ENCODE measurements around the gene MYO5C.

The MYO5C gene

DNA sequence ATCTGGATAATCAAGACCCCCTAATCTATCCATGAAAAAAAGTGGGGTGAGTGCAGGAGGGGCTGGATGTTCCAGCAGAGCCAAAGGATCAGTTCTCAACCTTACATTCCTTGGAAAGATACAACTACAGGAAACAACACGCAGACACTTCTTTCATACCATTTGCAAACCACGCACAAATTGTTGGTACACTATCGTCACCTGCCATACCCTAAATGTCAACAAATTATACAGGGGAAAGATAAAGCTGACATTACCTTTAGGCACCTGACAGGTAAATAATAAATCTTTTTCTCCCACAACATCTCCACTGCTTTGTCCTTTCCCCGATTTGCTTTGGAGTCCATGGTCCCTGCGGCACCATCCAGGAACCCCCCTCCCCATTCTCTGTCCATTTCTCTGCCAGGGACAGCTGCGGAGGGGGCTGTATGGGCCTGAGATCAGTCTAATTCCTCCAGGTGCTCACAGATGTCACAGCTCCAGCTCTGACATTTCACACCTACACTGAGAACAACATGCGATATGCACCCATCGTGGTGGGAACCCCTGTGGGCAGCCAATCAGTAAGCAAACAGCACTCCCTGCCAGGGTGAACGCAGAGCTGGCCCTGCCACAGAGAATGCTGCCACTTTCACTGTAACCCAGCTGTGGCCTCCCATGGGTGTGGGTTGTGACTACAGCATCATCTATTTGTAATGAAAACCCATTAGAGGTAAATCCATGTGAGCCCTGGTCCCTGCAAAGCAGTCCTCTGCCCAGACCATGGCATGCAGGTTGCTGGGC, 145.4 kb downstream of the MYO5C start:
- TF ChIP-seq, protein P1, sequence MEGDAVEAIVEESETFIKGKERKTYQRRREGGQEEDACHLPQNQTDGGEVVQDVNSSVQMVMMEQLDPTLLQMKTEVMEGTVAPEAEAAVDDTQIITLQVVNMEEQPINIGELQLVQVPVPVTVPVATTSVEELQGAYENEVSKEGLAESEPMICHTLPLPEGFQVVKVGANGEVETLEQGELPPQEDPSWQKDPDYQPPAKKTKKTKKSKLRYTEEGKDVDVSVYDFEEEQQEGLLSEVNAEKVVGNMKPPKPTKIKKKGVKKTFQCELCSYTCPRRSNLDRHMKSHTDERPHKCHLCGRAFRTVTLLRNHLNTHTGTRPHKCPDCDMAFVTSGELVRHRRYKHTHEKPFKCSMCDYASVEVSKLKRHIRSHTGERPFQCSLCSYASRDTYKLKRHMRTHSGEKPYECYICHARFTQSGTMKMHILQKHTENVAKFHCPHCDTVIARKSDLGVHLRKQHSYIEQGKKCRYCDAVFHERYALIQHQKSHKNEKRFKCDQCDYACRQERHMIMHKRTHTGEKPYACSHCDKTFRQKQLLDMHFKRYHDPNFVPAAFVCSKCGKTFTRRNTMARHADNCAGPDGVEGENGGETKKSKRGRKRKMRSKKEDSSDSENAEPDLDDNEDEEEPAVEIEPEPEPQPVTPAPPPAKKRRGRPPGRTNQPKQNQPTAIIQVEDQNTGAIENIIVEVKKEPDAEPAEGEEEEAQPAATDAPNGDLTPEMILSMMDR (IDR thresholded peaks at IDR 0.05; ENCODE audit: poor library complexity, severe bottlenecking) = no peak
- peak; percentile 42 for DNase-seq (ENCODE audit: low spot score)
- Histone ChIP-seq H3K36me3 (ENCODE audit: low read depth) (peaks cover 42% of the 10 kb centered on the region), H3K27ac (ENCODE audit: poor library complexity, severe bottlenecking) (no peak overlapping the region), H3K27me3 (ENCODE audit: insufficient read depth, poor library complexity, severe bottlenecking) (no peaks in the 10 kb centered on the region), H3K4me3 (ENCODE audit: severe bottlenecking) (no peak overlapping the region), H3K9me3 (ENCODE audit: severe bottlenecking) (no peaks in the 10 kb centered on the region), H3K4me1 (ENCODE audit: insufficient read depth, poor library complexity, severe bottlenecking) (no peaks in the 10 kb centered on the region)
- no peak for ATAC-seq (ENCODE audit: low read depth)

DNA sequence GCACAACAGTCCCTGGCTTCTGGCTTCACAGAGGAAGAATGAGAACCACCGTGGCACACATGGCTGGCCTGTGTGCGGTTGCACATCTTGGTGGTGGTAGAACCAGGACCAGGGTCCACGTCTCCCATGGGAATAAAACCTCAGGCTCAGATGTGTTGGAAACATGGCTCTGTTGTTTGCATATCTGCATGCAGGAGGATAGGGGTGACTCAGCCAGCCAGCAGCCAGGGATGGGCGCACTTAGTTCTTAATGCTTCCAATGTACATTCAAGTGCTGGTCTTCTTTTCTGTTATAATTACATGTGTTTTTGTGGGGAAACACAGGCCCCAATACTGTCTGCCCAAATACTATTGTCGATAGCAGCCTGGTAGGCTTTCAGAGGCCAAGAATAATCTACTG, 147.2 kb downstream of the MYO5C start:
- Histone ChIP-seq H3K9me3 (ENCODE audit: severe bottlenecking) (no peaks in the 10 kb centered on the region), H3K4me3 (ENCODE audit: severe bottlenecking) (no peak overlapping the region), H3K27me3 (ENCODE audit: insufficient read depth, poor library complexity, severe bottlenecking) (no peaks in the 10 kb centered on the region), H3K27ac (ENCODE audit: poor library complexity, severe bottlenecking) (no peak overlapping the region), H3K4me1 (ENCODE audit: insufficient read depth, poor library complexity, severe bottlenecking) (peaks cover 15% of the 10 kb centered on the region), H3K36me3 (ENCODE audit: low read depth) (peaks cover 52% of the 10 kb centered on the region)
- ATAC-seq (ENCODE audit: low read depth) (no peak), DNase-seq (ENCODE audit: low spot score) (peak; percentile 27)
- TF ChIP-seq, protein P1 (IDR thresholded peaks at IDR 0.05; ENCODE audit: poor library complexity, severe bottlenecking) = no peak

DNA sequence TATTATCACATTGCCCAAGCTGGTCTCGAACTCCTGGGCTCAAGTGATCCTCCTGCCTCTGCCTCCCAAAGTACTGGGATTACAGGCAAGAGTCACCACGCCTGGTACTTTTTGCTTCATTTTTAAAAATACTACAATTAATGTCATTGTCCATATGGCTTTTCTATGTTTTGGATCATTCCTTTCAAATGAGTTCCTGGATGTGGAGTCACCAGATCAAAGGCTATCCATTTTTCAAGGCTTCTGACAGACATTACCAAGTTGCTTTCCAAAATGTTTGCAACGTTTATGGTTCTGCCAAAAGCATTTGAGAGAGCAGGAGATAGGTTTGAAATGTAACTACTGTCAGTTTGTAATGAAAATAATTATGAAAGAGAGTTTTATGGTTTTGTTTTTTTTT, 148.8 kb downstream of the MYO5C start:
- ATAC-seq (ENCODE audit: low read depth) = no peak
- Histone ChIP-seq H3K4me1 (ENCODE audit: insufficient read depth, poor library complexity, severe bottlenecking) (peaks cover 16% of the 10 kb centered on the region), H3K9me3 (ENCODE audit: severe bottlenecking) (no peaks in the 10 kb centered on the region), H3K36me3 (ENCODE audit: low read depth) (peaks cover 41% of the 10 kb centered on the region), H3K27ac (ENCODE audit: poor library complexity, severe bottlenecking) (no peak overlapping the region), H3K27me3 (ENCODE audit: insufficient read depth, poor library complexity, severe bottlenecking) (no peaks in the 10 kb centered on the region), H3K4me3 (ENCODE audit: severe bottlenecking) (no peak overlapping the region)
- no peak for DNase-seq (ENCODE audit: low spot score)
- TF ChIP-seq, protein P1 (IDR thresholded peaks at IDR 0.05; ENCODE audit: poor library complexity, severe bottlenecking) = no peak

DNA sequence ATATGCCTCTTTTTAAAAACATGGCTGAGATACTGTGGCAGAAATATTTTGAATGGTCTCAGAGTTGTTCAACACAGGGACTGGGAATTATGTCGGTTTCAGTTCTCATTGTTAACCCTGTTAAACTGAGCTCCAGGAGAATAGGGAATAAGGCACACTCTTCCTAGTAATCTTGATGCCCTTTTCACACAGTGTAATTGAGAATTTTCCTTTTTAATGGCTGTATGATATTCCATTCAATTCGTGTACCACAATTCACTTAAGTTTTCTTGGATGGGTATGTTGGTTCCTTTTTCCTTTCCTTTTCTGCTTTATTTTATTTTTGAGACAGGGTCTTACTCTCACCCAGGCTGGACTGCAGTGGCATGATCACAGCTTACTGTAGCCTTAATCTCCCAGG, 149.3 kb downstream of the MYO5C start:
- ATAC-seq (ENCODE audit: low read depth) (no peak), DNase-seq (ENCODE audit: low spot score) (no peak)
- Histone ChIP-seq H3K4me1 (ENCODE audit: insufficient read depth, poor library complexity, severe bottlenecking) (peaks cover 16% of the 10 kb centered on the region), H3K9me3 (ENCODE audit: severe bottlenecking) (no peaks in the 10 kb centered on the region), H3K27ac (ENCODE audit: poor library complexity, severe bottlenecking) (no peak overlapping the region), H3K27me3 (ENCODE audit: insufficient read depth, poor library complexity, severe bottlenecking) (no peaks in the 10 kb centered on the region), H3K36me3 (ENCODE audit: low read depth) (peaks cover 36% of the 10 kb centered on the region), H3K4me3 (ENCODE audit: severe bottlenecking) (no peak overlapping the region)
- TF ChIP-seq, protein P1 (IDR thresholded peaks at IDR 0.05; ENCODE audit: poor library complexity, severe bottlenecking) = no peak

DNA sequence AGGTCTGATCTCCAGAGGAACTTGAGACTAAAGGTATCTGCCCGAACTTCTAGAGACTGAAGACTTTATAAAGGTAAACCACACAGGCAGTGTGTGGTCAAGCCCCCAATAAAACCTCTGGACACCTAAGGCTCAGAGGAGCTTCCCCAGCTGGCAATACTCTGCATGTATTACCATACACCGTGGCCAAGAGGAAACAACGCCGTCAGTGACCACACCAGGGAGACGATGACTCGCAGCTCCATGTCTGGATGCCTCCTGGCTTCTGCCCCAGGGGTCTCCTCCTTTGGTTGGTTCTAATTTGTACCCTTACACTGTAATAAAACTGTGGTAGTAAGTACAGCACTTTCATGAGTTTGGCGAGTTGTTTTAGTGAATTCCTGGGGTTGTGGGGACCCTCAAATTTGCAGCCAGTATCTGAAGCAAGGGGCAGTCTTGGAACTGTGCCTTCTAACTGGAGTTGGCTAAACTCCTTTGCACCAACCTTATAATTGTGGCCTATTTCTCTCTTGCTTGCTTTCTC, 150.9 kb downstream of the MYO5C start:
- peaks cover 16% of the 10 kb centered on the region for H3K4me1 ChIP-seq (ENCODE audit: insufficient read depth, poor library complexity, severe bottlenecking)
- ATAC-seq (ENCODE audit: low read depth) (peak; percentile 51), DNase-seq (ENCODE audit: low spot score) (peak; percentile 75)
- H3K36me3 ChIP-seq (ENCODE audit: low read depth) = peaks cover 44% of the 10 kb centered on the region
- H3K27me3 ChIP-seq (ENCODE audit: insufficient read depth, poor library complexity, severe bottlenecking) = no peaks in the 10 kb centered on the region
- TF ChIP-seq, protein P1 (IDR thresholded peaks at IDR 0.05; ENCODE audit: poor library complexity, severe bottlenecking) = no peak
- H3K27ac ChIP-seq (ENCODE audit: poor library complexity, severe bottlenecking) = peak overlapping the region; percentile 71
- no peak overlapping the region for H3K4me3 ChIP-seq (ENCODE audit: severe bottlenecking)
- no peaks in the 10 kb centered on the region for H3K9me3 ChIP-seq (ENCODE audit: severe bottlenecking)

Data from RWPE2 (cell line).